H1 (cell line): Measurements from ENCODE around the gene PGM2L1. TPM values are rescaled to one million over a fixed set of nuclear protein-coding genes. Genes with fewer than 3 reads are reported as not detected.

Experiments used
- ASH2L ChIP-seq: fragments of 200-600, 300-600 bp; sonication (generic); IDR thresholded peaks from one replicate; pipeline ENCODE4 v1.7.1; 2017; ENCODE audit warnings: low read length
- BRCA1 ChIP-seq: IDR thresholded peaks from 2 replicates; pipeline ENCODE4 v1.6.1; 2012; ENCODE audit warnings: low read depth, low read length, improper control_type of control experiment
- CHD1 ChIP-seq: IDR thresholded peaks from 2 replicates; pipeline ENCODE4 v1.6.1; 2012; ENCODE audit warnings: low read depth, low read length, improper control_type of control experiment
- CHD2 ChIP-seq: IDR thresholded peaks from 2 replicates; pipeline ENCODE4 v1.6.1; 2012; ENCODE audit warnings: low read length, improper control_type of control experiment
- FOSL1 ChIP-seq: IDR thresholded peaks from 2 replicates; pipeline ENCODE4 v1.6.1; 2011; ENCODE audit warnings: mild to moderate bottlenecking, low read depth, low read length, moderate library complexity; ENCODE audit not compliant: insufficient read depth
- JUN ChIP-seq: IDR thresholded peaks from 2 replicates; pipeline ENCODE4 v1.6.1; 2011; ENCODE audit warnings: low read depth, mild to moderate bottlenecking, improper control_type of control experiment, low read length
- KDM1A ChIP-seq: fragments of 200-600, 300-600 bp; sonication (generic); IDR thresholded peaks from 2 replicates; pipeline ENCODE4 v1.7.1; 2016; ENCODE audit warnings: mild to moderate bottlenecking, low read length, borderline replicate concordance
- NANOG ChIP-seq: IDR thresholded peaks from 2 replicates; pipeline ENCODE4 v1.6.1; 2011; ENCODE audit warnings: low read length, low read depth, mild to moderate bottlenecking, inconsistent platforms; ENCODE audit not compliant: insufficient read depth, poor library complexity, severe bottlenecking
- PHF8 ChIP-seq: fragments of 200-600 bp; sonication (generic); conservative IDR thresholded peaks from 2 replicates; pipeline ENCODE4 v1.7.1; 2012; ENCODE audit warnings: low read depth, mild to moderate bottlenecking, inconsistent platforms, low read length, moderate library complexity
- RBBP5 ChIP-seq: IDR thresholded peaks from 2 replicates; pipeline ENCODE4 v1.7.1; 2012; ENCODE audit warnings: low read depth, mild to moderate bottlenecking, inconsistent platforms, low read length, moderate library complexity, borderline replicate concordance
- RFX5 ChIP-seq: IDR thresholded peaks from 2 replicates; pipeline ENCODE4 v1.6.1; 2011; ENCODE audit warnings: low read depth, low read length, improper control_type of control experiment, borderline replicate concordance
- SP2 ChIP-seq: IDR thresholded peaks from 2 replicates; pipeline ENCODE4 v1.6.1; 2012; ENCODE audit warnings: mild to moderate bottlenecking, low read length, inconsistent platforms
- TEAD4 ChIP-seq: IDR thresholded peaks from 2 replicates; pipeline ENCODE4 v1.6.1; 2012; ENCODE audit warnings: low read depth, low read length, inconsistent platforms, mixed read lengths
- polyA plus RNA-seq, 7 experiments: library from polyadenylated mRNA; depleted of rRNA in 3 of 7; stranded (reverse) in 5 of 7; unstranded in 2 of 7; fragments of >200 nt in 5 of 7; fragments of 200-250 nt in 2 of 7; gene quantifications; 1 replicate in 5 of 7; 2 replicates in 1 of 7; 4 replicates in 1 of 7; pipeline versions ENCODE4 v1.2.1 to v1.2.3, GENCODE V29; 2011 to 2013; ENCODE audit warnings: missing spikeins in 2 of 7, mixed read lengths in 2 of 7
- total RNA-seq: library from RNA; stranded (reverse); fragmentation: NEBNext Ultra II Directional; extraction: Animal tissue kit (Norgen Biotek cat#: 25700); gene quantifications from 2 replicates; pipeline ENCODE4 v1.2.1, GENCODE V29; 2021
- TF ChIP-seq, protein P1 (sequence below): IDR thresholded peaks from 2 replicates; pipeline ENCODE4 v1.6.1; 2012; ENCODE audit warnings: low read length, inconsistent platforms

PGM2L1 gene
- total and polyA plus RNA-seq, 2 of the 8 experiments (the other 6 are each of a cell fraction or from before 2014, with no cell fraction given) = 5.0 to 42.7 TPM

GRCh38 chr11:74284466-74284865 is 113.8 kb downstream of the PGM2L1 start (continued):
- TF ChIP-seq CHD2 (no peak), RBBP5 (no peak), RFX5 (no peak), KDM1A (no peak), JUN (no peak), PHF8 (no peak), BRCA1 (no peak), FOSL1 (no peak), ASH2L (no peak), TEAD4 (no peak), NANOG (no peak), CHD1 (no peak), SP2 (no peak)
- TF ChIP-seq, protein P1, sequence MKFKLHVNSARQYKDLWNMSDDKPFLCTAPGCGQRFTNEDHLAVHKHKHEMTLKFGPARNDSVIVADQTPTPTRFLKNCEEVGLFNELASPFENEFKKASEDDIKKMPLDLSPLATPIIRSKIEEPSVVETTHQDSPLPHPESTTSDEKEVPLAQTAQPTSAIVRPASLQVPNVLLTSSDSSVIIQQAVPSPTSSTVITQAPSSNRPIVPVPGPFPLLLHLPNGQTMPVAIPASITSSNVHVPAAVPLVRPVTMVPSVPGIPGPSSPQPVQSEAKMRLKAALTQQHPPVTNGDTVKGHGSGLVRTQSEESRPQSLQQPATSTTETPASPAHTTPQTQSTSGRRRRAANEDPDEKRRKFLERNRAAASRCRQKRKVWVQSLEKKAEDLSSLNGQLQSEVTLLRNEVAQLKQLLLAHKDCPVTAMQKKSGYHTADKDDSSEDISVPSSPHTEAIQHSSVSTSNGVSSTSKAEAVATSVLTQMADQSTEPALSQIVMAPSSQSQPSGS = no peak
